AG08395 (cell line): ENCODE results near the gene LRRN2.
"Not testable (repeated sequence)": the region's sequence is repeated elsewhere in the genome, so short reads cannot be mapped to it uniquely, and the experiment has no call there.

Experiments
- DNase-seq: peaks from one replicate; pipeline ENCODE4 v3.0.0; 2012; ENCODE audit warnings: mixed read lengths, low spot score

The LRRN2 gene

DNA sequence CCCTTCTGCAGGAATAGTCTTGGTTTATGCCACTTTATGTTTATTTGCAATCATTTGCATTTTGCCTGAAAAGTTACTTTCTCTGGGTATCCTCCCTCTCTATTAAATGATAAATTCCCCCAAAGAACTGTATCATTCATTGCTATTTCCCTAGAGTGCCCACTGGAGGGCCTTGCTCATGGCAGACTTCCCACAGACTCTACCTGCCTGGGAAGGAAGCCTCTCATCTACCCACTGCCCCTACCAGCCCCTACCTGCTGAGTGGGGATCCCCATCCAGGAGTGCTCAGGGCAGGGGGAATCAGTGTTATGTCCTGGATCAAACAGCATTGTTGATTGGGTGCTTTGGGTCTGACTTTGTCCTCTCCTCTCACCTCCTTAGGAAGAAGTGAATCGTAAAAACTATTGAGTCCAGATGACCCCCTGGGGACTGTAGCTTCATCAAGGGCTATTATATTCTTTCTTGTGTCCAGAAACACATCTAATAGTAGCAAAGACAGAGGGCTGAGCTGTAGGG is 6.8 kb upstream of the LRRN2 start:
- DNase-seq: no peak

DNA sequence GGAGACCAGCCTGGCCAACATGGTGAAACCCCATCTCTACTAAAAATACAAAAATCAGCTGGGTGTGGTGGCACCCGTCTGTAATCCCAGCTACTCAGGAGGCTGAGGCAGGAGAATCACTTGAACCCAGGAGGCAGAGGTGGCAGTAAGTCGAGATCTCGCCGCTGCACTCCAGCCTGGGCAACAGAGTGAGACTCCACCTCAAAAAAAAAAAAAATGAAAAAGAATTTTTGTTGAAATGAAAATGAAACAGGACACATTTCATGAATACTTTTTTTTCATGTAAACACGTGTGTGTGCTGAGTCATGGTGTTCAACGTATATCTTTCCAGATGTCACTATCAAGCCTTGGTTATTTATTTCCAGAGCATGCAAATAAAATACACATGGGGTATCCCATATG is 5.8 kb upstream of the LRRN2 start:
- DNase-seq: not testable (repeated sequence)

DNA sequence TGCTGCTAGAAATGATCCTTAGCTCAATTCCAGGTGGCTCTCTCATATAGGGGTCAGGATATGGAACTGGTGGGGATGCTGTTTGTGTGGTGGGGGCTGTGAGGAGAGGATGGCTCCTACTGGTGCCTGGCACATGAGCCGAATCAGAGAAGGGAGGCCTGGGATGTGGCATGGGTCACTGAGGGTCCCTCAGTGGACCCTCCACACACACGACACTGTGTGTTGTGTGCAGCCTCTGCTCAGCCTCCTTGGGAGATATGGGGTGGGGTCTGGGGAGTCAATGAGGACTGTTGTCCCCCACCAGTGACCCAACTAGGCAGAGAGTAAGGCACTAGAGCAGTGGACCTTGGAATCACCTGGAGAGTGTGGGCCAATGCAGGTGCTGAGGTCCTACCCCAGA is 3.2 kb upstream of the LRRN2 start:
- no peak for DNase-seq

DNA sequence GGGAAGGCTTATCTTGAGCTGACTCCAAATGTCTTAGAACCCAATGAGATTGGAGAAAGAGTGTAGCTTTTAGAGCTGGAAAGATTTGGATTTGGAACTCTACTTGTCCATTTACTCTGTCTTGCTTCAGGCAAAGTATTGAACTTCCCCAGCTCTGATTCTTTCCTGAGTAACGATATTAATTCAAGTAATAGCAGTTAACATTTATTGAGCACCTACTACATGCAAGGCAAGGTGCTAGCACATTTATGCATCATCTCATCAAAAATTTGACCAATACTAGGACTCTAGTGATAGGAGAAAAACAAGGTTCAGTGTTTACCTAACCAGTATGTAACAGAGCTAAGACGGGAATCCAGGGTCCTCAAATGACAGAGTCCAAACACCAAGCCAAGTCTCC is 2.5 kb upstream of the LRRN2 start:
- no peak for DNase-seq

DNA sequence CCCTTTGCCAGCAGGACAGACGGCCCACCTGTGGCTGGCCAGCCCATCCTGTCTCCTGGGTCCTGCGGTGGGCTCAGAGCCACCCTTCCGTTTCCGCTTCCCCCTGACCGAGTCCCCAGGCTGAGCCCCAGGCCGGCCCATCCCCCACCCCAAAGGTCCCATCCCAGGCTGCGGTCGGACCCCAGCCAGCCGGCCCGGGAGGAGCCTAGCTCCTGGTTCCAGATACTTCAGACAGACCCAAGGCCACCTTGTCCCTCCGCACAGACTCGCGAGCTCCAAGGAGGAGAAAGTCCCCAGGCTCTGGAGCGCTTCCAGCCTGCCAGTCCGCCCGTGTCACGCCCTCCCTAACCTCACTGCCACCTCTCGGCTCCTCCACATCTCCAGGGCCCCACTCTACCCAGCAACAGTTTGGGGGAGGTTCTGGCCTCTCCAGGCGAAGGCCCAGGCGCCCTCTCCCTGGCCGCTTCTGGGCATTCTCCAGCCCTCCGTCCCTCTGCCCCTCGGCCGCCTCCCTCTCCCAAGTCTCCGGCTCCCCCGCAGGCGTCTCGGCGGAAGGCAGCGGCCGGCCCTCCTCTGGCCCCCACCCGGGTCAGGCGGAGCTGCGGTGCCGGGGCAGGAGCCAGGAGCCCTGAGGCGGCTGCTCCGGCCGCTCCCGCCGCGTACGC is 835 bp downstream of the LRRN2 start:
- no peak for DNase-seq

DNA sequence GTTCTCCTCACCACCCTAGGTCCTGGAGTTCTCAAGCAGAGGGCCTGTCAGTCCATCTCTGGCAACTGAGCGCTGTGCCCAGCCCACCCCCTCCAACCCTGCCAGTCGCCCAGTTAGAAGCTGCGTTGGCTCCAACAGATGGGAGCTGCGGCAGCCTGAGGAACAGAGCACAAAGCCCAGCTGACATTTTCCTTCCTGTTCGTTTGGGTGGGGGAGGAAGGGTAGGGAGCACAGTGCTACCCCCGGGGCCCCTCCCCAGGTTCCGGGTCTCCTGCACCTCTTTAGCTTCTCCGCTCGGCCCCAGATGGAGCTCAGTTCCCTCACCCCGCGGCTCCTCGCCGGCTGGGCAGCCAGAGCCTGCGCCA is 1.4 kb downstream of the LRRN2 start:
- DNase-seq: no peak

DNA sequence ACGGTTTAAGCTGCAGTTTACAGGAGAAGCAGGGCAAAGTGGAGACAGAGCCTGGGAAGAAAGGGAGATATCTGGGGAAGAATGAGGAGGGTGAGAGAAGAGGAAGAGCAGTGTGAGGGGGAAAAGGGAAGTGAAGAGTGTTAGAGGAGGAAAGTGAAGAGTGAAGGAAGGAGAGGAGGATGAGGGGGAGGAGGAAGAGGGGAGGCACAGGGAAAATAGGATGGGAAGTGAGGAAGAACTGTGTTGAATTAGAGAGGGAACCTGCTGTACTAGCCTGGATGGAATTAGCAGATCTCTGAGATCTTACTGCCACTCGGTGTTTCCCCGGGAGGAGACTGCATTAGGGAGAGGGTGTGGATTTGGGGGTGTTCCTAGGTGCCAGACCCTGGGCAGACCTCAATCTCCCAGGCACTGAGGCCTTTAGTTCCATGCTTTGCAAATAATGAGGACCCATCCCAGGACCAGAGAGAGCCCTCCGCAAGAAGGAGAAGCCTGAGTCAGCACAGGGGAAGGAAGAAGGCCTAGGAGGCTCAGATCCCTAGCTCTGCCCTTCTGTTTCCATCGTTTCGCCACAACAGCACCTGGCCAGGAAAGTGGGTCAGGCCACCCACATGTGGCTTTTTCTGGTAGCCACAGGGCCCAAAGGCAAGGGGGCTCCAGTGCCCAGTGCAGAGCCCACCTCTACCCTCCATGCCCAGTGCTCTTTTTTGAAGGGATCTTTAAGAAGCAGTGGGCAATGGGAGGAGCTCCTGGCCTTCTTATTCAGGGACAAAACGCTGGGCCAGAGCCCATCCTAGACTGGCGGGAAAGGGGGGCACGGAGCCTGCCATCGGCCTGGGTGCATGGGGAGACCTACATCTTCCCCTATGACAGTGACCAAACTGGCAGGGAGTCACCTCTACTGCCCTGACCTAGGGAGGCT is 2.0 kb downstream of the LRRN2 start:
- no peak for DNase-seq

DNA sequence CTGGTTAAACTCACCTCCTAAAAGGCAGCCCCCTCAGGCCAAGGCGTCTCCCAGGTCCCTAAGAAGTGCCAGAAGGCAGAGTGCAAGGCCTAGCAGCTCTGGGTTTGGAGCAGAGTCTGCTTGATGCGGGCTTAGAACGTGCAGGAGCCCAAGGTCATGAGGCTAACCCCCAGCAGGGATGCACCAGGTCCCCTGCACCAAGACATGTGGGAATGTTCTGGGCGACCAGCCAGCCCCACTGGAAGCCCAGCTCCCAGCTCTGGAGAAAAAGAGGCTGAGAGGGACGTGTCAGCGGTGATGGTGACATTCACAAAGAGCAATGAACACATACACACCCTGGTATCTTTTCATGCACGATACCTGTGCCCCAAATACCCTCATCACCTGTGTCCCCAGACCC is 5.1 kb downstream of the LRRN2 start:
- DNase-seq: no peak

DNA sequence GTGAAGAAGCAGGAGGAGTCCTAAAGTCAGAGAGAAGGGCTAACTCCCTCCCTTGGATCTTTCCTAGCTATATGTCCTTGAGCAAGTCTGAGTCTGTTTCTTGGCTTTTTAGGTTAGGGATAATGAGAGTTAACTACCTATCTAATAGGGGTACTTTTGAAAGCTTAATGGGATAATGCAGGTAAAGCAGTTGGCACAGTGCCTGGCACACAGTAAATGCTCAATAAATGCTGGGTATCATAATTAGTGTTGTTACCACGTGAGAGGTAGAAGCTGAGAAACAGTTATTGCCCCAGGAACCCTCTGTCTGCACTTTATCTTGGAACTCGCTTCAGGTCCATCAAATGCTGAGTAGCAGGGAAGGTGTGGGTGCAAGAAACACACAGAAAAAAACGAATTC is 5.5 kb downstream of the LRRN2 start:
- no peak for DNase-seq

DNA sequence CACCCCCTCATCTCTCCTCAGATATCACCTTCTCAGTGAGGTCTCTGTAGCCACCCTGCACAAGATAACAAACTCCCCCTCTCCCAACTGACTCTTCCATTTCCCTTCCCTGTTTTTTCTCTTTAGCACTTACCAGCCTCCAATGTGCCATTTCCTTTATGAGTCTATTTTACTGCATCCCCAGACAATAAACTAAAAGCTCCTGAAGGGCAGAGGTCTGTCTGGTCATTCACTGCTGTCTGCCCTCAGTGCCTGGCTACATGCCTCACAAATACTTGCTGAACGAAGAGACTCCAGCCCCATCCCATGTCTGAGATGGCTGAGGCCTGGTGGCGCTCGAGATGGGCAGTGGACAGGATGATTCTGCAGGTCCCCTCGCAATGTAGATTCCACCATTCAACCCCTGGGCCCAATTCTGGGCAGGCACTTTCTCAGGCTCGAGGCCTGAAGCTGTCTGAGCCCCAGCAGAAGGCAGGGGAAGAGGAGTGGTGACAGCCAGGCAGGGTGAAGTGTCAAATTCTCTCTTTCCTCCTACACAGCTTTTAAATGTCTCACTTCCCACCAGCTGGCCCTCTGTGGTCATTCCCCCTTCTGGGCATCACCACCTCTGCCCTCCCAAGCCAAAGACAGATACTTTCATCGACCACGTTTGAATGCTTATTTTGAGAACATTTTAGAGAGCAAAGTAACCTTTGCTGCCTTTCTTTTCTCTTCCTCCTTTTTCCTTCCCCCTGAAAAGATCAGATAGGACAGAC is 6.6 kb downstream of the LRRN2 start:
- DNase-seq: no peak

DNA sequence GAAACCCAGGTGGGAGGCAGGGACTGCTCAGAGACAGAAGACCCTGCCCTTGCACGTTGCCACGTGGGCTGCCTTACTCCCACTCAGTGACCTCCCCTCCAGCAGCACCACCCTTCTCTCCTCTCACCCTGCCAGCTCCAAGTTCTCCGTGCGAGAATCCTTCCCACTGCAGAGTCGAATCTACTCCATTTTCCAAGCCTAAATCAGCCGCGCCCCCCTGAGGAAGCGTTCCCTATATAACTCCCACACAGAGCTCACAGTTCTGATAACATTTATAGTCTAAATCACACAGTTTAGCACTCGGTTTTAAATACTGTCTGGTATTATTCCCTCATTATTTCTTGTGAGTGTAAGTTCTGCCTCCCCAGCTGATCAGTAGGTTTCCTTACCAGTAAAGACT is 7.7 kb downstream of the LRRN2 start:
- DNase-seq: no peak

DNA sequence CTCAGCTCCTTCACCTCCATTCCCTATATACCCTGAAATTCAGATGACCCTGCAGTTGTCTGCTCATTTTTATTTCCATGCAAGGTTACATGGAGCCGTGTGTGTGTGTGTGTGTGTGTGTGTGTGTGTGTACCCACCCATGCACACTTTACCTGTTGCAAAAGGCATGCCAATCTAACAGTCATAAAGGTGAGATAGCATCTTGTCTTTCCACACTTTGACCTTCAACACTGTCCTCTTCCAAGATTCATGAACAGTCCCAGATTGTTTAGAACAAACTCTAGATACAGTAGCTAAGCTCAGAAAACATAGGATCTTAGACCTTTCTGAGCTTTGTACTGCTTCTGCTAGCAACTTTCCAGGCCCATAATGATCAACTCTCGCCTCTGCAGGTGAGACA is 9.5 kb downstream of the LRRN2 start:
- no peak for DNase-seq

DNA sequence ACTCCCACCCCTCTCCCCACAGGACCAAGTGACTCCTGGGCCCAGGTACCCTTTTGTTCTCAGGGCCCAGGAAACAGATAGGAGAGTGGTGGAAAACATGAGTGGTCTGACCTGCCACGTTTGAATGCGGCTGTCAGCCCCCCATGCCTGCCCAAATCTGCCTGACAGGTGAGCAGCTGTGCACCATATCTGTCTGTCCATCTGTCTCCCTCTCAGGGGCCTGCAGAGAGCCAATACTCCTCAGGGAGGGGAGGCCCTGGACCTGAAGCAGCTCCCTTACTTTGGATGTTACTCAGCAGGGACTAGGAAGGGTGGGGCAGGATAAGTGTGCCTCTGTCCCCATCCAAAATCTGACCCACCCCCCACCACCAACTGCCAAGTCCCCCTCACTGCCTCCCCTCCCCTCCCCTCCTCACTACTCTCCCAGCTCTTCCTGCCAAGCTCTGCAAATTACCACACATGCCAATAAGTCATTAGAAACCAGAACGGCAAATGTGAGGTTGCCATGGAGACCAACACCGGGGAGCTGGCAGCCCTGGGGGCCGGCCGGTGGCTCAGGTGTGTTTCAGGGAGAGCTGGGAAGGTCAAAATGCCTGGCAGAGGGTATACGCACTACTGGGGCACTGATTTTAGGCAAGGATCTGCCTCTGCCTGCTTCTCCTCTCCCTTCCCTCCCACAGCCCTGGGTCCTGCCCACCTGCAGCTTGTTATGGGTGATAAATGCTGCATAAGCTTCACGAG is 11.5 kb downstream of the LRRN2 start:
- DNase-seq: no peak

DNA sequence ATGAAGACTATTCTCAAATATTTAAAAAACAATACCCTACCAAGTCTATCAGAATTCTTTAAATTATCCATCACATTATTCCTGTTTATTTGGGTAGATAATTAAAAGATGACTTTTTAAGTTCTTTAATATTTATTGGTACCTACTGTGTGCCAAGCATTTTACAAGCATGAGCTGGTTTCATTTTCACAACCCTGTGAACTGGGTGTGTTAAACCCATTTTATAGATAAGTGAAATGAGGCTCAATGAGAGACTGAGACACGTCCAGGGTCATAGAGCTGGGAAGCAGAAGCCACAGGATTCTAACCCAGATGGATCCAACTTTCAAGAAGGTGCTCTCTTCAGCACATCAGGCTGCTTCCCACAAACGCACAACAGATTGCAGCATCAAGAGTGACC is 12.3 kb downstream of the LRRN2 start:
- DNase-seq: no peak

DNA sequence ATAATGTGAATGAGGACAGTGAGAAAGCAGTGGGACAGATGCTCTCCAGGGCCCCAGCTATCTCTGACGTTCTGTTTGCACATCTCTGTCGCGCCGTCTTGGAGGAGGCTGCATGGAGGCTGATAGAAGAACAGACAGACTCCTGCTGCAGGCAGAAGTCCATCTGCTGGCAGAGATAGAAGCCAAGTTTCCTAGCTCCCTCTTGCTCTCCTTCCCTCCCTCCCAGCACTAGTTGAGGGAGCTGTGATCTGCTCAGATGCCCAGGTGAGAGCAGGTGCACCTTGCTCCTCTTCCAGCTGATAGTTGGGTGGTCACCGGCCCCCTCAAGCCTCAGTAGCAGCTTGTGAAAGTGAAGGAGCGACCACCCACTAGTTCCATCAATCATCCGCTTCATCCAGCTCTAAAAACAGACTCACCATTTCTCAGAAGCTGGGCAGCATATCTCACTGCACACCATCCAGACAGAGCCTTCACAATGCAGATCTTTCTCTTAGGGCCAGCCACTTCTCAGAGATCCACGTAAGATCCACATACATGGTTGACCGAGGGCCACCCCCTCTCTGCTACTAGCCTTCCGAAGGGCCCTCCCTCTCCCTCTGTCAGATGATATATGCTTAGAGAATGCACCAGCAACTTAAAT is 12.9 kb downstream of the LRRN2 start:
- no peak for DNase-seq

DNA sequence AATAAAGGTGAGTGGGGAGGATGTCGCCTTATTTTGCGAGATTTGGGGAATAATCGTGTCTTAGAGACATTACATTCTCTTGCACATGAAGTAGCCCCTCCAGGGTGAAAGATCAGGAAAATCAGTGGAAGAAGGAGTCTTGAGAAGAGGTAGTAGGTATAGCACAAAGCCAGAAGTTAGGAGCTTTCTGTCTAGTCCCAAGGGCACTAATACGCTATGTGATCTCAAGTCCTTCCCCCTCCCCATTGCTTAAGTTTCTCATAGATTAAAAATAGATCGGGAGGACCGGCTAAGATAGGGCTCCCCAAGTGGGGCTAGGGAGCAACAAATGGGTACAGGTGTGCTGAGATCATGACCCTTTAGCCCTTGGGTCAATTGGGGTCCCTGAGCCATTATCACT is 13.5 kb downstream of the LRRN2 start:
- DNase-seq: no peak

DNA sequence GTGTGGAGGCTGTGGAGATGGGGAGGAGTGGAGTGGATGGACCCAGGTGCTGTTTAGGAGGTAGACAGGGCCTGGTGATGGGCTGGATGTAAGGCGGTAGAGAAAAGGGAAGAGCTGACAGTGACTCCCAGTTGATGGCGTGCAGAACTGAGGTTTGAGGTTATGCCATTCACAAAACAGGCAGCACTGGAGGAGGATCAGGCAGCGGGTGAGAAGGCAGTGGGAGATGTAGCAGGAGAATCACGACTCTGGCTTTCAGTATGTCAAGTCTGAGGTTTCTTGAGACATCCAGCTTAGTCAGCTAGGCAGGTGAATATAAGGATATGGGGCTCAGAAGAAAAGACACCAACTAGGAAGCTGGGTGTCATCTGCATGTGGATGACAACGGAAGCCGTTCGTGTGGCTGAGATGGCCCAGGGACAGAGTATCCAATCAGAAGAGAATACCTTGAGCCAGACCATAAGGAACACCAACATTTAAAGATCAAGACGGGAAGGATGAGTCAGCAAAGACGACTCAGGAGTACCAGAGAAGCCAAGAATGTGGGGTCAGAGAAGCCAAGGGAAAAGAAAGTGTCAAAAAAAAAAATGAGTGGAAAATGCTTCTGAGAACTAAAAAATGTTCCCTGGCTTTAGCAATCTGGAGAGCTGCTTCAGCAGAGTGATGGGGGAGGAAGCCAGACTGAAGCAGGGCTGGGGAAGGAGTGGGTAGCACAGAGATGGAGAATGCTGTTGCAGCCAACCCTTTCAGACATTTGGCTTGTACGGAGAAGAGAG is 15.2 kb downstream of the LRRN2 start:
- peak; percentile 62 for DNase-seq

DNA sequence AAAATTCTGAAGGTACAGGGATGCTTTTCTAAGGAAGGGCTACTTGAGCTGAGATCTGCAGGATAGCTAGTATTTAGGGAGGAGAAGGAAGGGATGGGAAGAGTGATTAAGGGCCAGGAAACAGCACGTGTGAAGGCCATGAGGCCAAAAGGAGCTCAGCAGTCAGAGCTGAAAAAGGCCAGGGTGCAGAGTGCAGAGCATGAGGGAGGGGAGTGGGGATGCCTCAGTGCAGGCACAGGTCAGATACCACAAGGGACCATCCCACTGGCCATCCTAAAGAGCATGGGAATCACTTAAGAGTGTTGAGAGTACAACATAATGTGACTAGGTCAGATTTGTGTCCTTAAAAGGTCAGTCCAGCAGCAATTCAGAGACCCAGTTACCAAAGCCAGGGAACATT is 16.0 kb downstream of the LRRN2 start:
- no peak for DNase-seq

DNA sequence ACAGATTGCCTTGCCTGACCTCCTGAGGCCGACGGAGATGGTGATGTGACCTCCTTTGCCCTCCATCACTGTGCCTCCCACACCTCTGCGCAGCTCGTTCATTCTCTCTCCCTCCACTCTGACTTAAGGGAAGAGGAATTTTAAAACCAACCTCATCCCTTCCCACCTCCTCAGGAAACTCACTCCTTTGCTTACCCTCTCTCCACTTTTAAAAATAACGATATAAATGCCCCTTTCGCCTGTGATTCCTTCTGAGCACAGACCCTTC is 21.2 kb downstream of the LRRN2 start:
- no peak for DNase-seq

DNA sequence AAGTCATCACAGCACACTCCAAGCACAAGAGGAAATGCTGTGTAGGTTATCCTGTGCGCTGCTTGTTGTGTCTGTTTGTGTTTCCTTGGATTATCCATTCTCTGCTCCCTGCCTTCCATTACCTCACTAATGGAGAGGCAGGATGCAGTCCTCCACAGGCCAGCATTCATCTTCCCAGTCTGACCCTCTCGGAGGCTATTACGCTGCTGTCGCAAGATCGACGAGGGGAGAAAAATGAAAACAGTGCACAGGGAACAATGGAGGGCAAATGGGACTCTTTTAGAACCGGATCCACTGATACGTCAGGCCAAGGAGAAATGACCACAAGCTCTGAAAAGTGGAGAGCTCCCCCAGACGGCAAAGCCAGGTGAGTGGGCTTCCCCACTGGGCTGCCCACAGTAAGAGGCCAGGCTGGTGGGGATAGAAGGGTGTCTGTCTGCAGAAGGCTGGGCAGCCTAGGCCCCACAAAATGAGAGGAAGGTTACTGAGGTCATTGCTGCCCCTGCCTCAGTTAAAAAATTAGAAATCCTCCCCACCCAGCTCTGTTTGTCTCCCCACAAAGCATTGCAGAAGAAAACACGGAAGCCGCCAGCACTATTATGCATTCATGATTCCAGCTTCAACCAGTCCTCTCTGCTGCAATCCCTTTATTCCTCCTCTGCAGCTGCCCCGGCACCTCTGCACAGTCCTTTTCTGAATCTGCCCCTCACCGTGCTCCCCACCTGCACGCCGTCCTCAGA is 21.7 kb downstream of the LRRN2 start:
- no peak for DNase-seq
